H1 (cell line): ENCODE measurements around the gene UQCRQ. TPM values are rescaled to one million over a fixed set of nuclear protein-coding genes. Genes with fewer than 3 reads are reported as not detected.

Source experiments
- CBX8 ChIP-seq: fragments of 300-800, 300-1000 bp; sonication (generic); IDR thresholded peaks from 2 replicates; pipeline ENCODE4 v1.7.1; 2016; ENCODE audit warnings: low read depth, low read length, borderline replicate concordance
- CHD7 ChIP-seq: fragments of 300-600 bp; sonication (generic); IDR thresholded peaks from 2 replicates; pipeline ENCODE4 v1.7.1; 2012; ENCODE audit warnings: low read length, moderate library complexity, mild to moderate bottlenecking, inconsistent platforms; ENCODE audit not compliant: insufficient replicate concordance
- FOSL1 ChIP-seq: IDR thresholded peaks from 2 replicates; pipeline ENCODE4 v1.6.1; 2011; ENCODE audit warnings: mild to moderate bottlenecking, low read depth, low read length, moderate library complexity; ENCODE audit not compliant: insufficient read depth
- GABPA ChIP-seq: IDR thresholded peaks from 2 replicates; pipeline ENCODE4 v1.6.1; 2011; ENCODE audit warnings: mild to moderate bottlenecking, low read length, moderate library complexity, borderline replicate concordance; ENCODE audit not compliant: insufficient read depth
- HDAC6 ChIP-seq: IDR thresholded peaks from one replicate; pipeline ENCODE4 v1.7.1; 2012; ENCODE audit warnings: low read depth, mild to moderate bottlenecking, inconsistent platforms, low read length, moderate library complexity
- KDM1A ChIP-seq: fragments of 200-600, 300-600 bp; sonication (generic); IDR thresholded peaks from 2 replicates; pipeline ENCODE4 v1.7.1; 2016; ENCODE audit warnings: mild to moderate bottlenecking, low read length, borderline replicate concordance
- MAX ChIP-seq: IDR thresholded peaks from 2 replicates; pipeline ENCODE4 v1.6.1; 2012; ENCODE audit warnings: inconsistent platforms
- RFX5 ChIP-seq: IDR thresholded peaks from 2 replicates; pipeline ENCODE4 v1.6.1; 2011; ENCODE audit warnings: low read depth, low read length, improper control_type of control experiment, borderline replicate concordance
- SP4 ChIP-seq: IDR thresholded peaks from 2 replicates; pipeline ENCODE4 v1.6.1; 2012; ENCODE audit warnings: low read length, inconsistent platforms
- YY1 ChIP-seq: IDR thresholded peaks from 2 replicates; pipeline ENCODE4 v1.6.1; 2011; ENCODE audit warnings: low read depth, mild to moderate bottlenecking, low read length
- polyA plus RNA-seq, 7 experiments: library from polyadenylated mRNA; depleted of rRNA in 3 of 7; stranded (reverse) in 5 of 7; unstranded in 2 of 7; fragments of >200 nt in 5 of 7; fragments of 200-250 nt in 2 of 7; gene quantifications; 1 replicate in 5 of 7; 2 replicates in 1 of 7; 4 replicates in 1 of 7; pipeline versions ENCODE4 v1.2.1 to v1.2.3, GENCODE V29; 2011 to 2013; ENCODE audit warnings: missing spikeins in 2 of 7, mixed read lengths in 2 of 7
- total RNA-seq: library from RNA; stranded (reverse); fragmentation: NEBNext Ultra II Directional; extraction: Animal tissue kit (Norgen Biotek cat#: 25700); gene quantifications from 2 replicates; pipeline ENCODE4 v1.2.1, GENCODE V29; 2021

UQCRQ gene
- total and polyA plus RNA-seq, 2 of the 8 experiments (the other 6 are each of a cell fraction or from before 2014, with no cell fraction given), result 177 to 293 TPM

GRCh38 chr5:132877466-132877865, 11.0 kb downstream of the UQCRQ start (continued):
- no peak for TF ChIP-seq CHD7
- TF ChIP-seq YY1, result no peak
- TF ChIP-seq CBX8, result no peak
- TF ChIP-seq KDM1A, result no peak
- TF ChIP-seq RFX5, result no peak
- no peak for TF ChIP-seq FOSL1
- no peak for TF ChIP-seq GABPA
- no peak for TF ChIP-seq SP4
- no peak for TF ChIP-seq MAX
- no peak for TF ChIP-seq HDAC6
